ENCODE measurements around the gene ZKSCAN1.
A peak's percentile ranks its signal among the peaks of the same experiment; 100 is the strongest.

Gene ZKSCAN1

DNA sequence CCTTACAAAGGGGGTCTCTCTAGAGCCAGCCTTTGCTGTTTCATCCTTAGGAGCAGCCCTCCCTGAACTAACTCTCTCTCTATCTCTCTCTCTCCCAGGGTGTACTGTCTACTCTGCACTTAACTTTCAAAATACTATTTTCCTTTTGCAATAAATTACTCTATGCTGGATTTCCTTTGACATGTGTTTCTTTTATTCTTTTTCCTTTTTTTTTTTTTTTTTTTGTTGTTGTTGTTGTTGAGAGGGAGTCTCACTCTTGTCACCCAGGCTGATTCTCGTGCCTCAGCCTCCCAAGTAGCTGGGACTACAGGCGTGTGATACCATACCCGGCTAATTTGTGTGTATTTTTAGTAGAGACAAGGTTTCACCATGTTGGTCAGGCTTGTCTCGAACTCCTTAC lies 67.6 kb downstream of the ZKSCAN1 start:
- DNase-seq = no peak

DNA sequence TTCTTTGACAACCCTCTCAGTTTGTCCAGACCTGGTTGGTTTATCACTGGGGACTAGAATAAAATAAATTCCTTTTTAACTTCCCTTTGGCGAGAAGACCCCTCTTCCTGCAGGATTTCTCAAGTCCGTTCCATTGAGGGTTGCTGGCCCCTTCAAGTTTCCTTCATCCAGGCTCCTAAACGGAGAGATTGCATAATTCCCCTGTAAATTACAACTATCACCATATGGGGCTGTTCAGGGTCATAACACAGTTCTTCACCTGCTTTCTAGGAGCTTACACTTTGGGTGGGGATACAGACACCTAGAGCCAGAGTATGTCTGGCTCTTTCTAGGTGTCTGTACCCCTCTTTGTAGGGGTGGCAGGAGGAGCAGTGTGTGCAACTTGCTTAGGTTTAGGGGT lies 70.1 kb downstream of the ZKSCAN1 start:
- DNase-seq = no peak

DNA sequence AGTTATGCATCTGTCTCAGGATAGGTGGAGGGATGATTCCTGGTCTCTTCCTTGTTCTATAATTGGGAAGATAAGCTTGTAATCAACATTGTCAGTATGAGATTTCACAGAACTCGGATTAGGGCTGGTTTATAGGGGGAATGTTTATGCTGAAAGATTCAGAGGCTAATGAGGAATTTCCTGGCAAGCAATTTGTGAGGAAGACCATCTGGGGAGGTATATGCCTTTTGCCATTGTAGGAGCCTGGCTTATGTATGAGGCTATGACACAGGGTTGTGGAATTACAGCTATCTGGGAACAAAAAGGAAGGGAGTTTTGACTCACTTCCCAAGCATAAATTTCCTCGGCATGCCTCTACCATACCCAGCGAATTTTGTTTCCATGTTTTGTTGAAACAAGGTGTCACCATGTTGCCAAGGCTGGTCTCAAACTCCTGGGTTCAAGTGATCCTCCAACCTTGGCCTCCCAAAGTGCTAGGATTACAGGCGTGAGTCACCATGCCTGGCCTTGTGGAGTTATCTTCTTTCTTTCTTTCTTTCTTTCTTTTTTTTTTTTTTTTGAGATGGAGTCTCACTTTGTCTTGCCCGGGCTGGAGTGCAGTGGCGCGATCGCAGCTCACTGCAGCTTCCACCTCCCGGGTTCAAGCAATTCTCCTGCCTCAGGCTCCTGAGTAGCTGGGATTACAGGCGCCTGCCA lies 71.8 kb downstream of the ZKSCAN1 start:
- DNase-seq = no peak

DNA sequence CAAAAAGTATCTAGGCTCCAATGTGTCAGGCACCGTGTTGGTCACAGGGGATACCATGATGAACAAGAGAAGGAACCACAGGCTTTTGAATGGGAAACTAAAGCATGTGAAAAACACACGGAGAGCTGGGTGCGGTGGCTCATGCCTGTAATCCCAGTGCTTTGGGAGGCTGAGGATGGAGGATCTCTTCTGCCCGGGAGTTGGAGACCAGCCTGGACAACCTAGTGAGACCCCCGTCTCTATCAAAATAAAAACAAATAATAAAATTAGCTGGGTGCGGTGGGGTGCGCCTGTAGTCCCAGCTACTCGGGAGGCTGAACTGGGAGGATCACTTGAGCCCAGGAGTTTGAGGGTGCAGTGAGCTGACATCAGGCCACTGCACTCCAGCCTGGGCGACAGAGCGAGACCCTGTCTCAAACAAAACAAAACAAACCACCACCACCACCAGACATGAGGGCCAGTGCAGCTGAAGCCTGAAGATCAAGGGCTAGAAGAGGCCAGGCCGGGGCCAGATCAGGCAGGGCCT lies 72.8 kb downstream of the ZKSCAN1 start:
- DNase-seq = no peak

DNA sequence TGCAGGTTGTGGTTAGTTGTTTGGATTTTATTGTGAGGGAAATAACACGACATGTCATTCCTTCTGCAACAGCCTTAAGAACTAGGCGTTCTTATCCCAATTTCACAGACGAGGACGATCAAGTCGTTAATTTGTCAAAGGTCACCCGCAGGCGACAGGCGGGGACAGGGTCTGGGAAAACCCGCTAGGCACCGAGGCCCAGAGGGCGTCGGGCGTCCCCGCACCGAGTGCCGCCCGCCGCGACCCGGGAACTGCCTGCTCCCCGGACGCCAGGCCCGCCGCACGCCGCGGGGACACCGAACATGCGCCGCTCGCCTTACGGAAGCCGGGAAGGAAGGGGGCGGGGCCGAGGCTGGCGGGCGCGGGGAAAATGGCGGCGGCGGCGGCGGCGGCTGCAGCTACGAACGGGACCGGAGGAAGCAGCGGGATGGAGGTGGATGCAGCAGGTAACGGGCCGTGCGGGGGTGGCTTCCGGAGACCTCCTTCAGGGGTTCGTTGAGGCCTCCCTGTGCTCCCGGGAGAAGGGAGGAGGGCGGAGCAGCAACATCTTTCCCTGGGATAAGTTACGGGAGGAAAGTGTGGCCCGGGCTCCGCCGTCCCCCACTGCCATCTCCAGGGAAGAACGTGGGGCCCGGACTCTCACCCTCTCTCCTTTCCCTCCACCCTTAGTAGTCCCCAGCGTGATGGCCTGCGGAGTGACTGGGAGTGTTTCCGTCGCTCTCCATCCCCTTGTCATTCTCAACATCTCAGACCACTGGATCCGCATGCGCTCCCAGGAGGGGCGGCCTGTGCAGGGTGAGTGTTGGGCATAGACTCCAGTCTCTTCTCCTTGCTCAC lies 73.4 kb downstream of the ZKSCAN1 start, which contains the start of gene COPS6:
Gene COPS6, plus strand, starts transcription at position 349 of the 837 bp plus-strand sequence. Its CDS starts 22 bp downstream, at position 371.
- DNase-seq = peak; percentile 24

DNA sequence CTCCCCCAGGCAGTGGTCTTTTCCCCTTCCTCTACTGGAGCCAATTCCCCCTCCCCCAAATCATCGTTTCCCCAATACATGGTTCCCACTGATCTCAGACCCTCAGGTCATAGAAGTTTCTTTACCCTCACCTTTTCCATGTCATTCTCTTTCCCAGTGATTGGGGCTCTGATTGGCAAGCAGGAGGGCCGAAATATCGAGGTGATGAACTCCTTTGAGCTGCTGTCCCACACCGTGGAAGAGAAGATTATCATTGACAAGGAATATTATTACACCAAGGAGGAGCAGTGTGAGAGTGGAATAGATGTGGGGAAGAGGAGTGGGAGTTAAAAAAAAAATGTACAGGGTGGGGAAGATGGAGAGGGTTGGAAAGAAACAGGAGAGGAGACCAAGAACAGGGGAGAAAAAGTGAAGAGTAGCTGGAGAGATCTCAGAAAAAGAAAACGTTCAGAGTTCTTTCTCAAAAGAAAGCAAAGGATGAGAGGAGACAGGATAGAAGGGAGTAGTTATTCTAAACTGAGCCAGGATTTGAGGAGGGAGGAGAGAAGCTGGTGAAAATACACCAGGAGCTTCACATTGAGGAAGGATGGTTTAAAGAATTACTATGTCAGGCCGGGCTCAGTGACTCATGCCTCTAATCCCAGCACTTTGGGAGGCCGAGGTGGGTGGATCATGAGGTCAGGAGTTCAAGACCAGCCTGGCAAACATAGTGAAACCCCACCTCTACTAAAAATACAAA lies 74.2 kb downstream of the ZKSCAN1 start:
- no peak for DNase-seq

DNA sequence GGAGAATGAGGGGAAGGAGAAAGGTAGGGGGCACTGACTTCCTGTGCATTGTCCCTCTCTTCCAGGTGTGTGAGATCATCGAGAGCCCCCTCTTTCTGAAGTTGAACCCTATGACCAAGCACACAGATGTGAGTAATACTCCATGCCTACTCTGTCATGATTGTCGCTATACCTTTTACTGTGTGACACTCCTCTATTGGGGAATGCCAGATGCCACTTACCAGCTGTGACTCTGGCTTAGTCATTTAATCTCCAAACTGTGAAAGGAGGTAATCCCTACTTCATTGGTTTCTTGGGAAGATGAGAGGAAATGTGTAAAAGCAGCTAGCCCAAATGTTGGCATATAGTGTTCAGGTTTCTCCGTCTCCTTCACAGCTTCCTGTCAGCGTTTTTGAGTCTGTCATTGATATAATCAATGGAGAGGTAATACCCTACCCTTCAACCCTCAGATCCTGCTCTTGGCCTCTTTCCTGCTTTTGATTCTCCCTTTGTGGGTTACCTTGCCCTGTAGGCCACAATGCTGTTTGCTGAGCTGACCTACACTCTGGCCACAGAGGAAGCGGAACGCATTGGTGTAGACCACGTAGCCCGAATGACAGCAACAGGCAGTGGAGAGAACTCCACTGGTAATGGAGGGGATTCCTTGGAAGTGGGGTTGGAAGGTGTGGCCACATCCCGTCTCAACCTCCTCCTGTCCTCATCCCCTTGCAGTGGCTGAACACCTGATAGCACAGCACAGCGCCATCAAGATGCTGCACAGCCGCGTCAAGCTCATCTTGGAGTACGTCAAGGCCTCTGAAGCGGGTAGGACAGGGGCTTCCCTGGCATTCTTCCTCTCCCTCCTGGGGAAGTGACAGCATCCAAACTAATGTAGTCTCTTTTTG lies 75.4 kb downstream of the ZKSCAN1 start:
- DNase-seq = no peak

Measured in NCI-H1694 treated with DMSO at 0.1 percent for 48 hours (cell line).